ENCODE results near the gene GGCT.

GGCT gene

GRCh38 chr7:30478349-30479201 is 26.1 kb downstream of the GGCT start, which contains the start of gene NOD1:
Gene NOD1 (minus strand): TSS chr7:30478784. CDS start chr7:30456921, 21,863 bp downstream.
- H3K4me3 ChIP-seq (replicated peaks; ENCODE audit: low read depth, low read length) = peak within 1 kb of the TSS; percentile 79
- peak; percentile 75 for DNase-seq (ENCODE audit: low read depth)
- TF ChIP-seq CTCF (IDR thresholded peaks at IDR 0.05; ENCODE audit: low read length, missing control alignments) = no peak

GRCh38 chr7:30476459-30477145 is 28.0 kb downstream of the GGCT start:
- peak; percentile 51 for DNase-seq (ENCODE audit: low read depth)
- TF ChIP-seq CTCF (IDR thresholded peaks at IDR 0.05; ENCODE audit: low read length, missing control alignments) = no peak
- peak overlapping the region; percentile 79 for H3K4me3 ChIP-seq (replicated peaks; ENCODE audit: low read depth, low read length)

- no peak for TF ChIP-seq CTCF (IDR thresholded peaks at IDR 0.05; ENCODE audit: low read length, missing control alignments)
- no peak for DNase-seq (ENCODE audit: low read depth)
- no peak overlapping the region for H3K4me3 ChIP-seq (replicated peaks; ENCODE audit: low read depth, low read length)
Observed at GRCh38 chr7:30475580-30475979, 29.0 kb downstream of the GGCT start.

- TF ChIP-seq CTCF (IDR thresholded peaks at IDR 0.05; ENCODE audit: low read length, missing control alignments) = no peak
- DNase-seq (ENCODE audit: low read depth) = peak; percentile 95
Observed at GRCh38 chr7:30474893-30475292, 29.7 kb downstream of the GGCT start.

GRCh38 chr7:30474485-30474884 is 30.1 kb downstream of the GGCT start:
- DNase-seq (ENCODE audit: low read depth) = no peak

More at GRCh38 chr7:30474893-30475292, 29.7 kb downstream of the GGCT start:
- H3K4me3 ChIP-seq (replicated peaks; ENCODE audit: low read depth, low read length) = no peak overlapping the region

GRCh38 chr7:30473903-30474302 is 30.7 kb downstream of the GGCT start:
- no peak overlapping the region for H3K4me3 ChIP-seq (replicated peaks; ENCODE audit: low read depth, low read length)
- no peak for DNase-seq (ENCODE audit: low read depth)
- no peak for TF ChIP-seq CTCF (IDR thresholded peaks at IDR 0.05; ENCODE audit: low read length, missing control alignments)

More at GRCh38 chr7:30474485-30474884, 30.1 kb downstream of the GGCT start:
- TF ChIP-seq CTCF (IDR thresholded peaks at IDR 0.05; ENCODE audit: low read length, missing control alignments) = no peak
- no peak overlapping the region for H3K4me3 ChIP-seq (replicated peaks; ENCODE audit: low read depth, low read length)
